ENCODE data around the gene WIZ. TPM values are rescaled to one million over a fixed set of nuclear protein-coding genes. Genes with fewer than 3 reads are reported as not detected.

Gene WIZ
- total and polyA plus RNA-seq, 10 of the 15 experiments (the other 5 are each of a cell fraction or from before 2014, with no cell fraction given): 0.10 to 26.7 (median 2.7) TPM

GRCh38 chr19:15445227-15445605 lies 4.5 kb downstream of the WIZ start (continued):
- TF ChIP-seq, protein P1, sequence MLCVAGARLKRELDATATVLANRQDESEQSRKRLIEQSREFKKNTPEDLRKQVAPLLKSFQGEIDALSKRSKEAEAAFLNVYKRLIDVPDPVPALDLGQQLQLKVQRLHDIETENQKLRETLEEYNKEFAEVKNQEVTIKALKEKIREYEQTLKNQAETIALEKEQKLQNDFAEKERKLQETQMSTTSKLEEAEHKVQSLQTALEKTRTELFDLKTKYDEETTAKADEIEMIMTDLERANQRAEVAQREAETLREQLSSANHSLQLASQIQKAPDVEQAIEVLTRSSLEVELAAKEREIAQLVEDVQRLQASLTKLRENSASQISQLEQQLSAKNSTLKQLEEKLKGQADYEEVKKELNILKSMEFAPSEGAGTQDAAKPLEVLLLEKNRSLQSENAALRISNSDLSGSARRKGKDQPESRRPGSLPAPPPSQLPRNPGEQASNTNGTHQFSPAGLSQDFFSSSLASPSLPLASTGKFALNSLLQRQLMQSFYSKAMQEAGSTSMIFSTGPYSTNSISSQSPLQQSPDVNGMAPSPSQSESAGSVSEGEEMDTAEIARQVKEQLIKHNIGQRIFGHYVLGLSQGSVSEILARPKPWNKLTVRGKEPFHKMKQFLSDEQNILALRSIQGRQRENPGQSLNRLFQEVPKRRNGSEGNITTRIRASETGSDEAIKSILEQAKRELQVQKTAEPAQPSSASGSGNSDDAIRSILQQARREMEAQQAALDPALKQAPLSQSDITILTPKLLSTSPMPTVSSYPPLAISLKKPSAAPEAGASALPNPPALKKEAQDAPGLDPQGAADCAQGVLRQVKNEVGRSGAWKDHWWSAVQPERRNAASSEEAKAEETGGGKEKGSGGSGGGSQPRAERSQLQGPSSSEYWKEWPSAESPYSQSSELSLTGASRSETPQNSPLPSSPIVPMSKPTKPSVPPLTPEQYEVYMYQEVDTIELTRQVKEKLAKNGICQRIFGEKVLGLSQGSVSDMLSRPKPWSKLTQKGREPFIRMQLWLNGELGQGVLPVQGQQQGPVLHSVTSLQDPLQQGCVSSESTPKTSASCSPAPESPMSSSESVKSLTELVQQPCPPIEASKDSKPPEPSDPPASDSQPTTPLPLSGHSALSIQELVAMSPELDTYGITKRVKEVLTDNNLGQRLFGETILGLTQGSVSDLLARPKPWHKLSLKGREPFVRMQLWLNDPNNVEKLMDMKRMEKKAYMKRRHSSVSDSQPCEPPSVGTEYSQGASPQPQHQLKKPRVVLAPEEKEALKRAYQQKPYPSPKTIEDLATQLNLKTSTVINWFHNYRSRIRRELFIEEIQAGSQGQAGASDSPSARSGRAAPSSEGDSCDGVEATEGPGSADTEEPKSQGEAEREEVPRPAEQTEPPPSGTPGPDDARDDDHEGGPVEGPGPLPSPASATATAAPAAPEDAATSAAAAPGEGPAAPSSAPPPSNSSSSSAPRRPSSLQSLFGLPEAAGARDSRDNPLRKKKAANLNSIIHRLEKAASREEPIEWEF (IDR thresholded peaks at IDR 0.05; ENCODE audit: insufficient replicate concordance, low read depth, low read length): no peak
- TF ChIP-seq POLR2AphosphoS2 (IDR thresholded peaks at IDR 0.05; ENCODE audit: low read depth, low read length): no peak
- TF ChIP-seq EP300 (IDR thresholded peaks at IDR 0.05; ENCODE audit: borderline replicate concordance in 1 of 2, control insufficient read depth in 1 of 2, low read depth in 2 of 2, low read length in 2 of 2): no peak
- TF ChIP-seq MEF2B (IDR thresholded peaks at IDR 0.05; ENCODE audit: partially characterized antibody, poor library complexity, severe bottlenecking): no peak
- TF ChIP-seq HSF1 (IDR thresholded peaks at IDR 0.05; ENCODE audit: low read depth, low read length): no peak
- no peak for TF ChIP-seq SP1 (IDR thresholded peaks at IDR 0.05; ENCODE audit: low read depth, low read length)
